ENCODE measurements around the gene GLIS1. TPM values are rescaled to one million over a fixed set of nuclear protein-coding genes. Genes with fewer than 3 reads are reported as not detected.

GLIS1 gene
- total RNA-seq, 1 experiment from 2014 or later: not detected

- no peak overlapping the region for H2AFZ ChIP-seq
- no peak overlapping the region for H3K4me3 ChIP-seq
- intact Hi-C loops (cut with micrococcal nuclease; ENCODE audit: unreplicated experiment): no loop called here
- no peaks in the 10 kb centered on the region for H3K9me3 ChIP-seq (ENCODE audit: insufficient read depth, low read depth)
- peak overlapping the region; percentile 43; the same call in 1 of the 2 replicates for H3K27ac ChIP-seq
- H3K27me3 ChIP-seq (ENCODE audit: insufficient read depth, low read depth): no peaks in the 10 kb centered on the region
- no peak for TF ChIP-seq CTCF (conservative IDR thresholded peaks at IDR 0.05)
- TF ChIP-seq EZH2 (IDR thresholded peaks at IDR 0.05; ENCODE audit: low read depth): no peak
- CTCF ChIA-PET: interaction anchor here (0.6 to 0.8 kb wide), 3 partner anchors 18 to 40 kb away, joined by 3 read pairs; no protein-coding TSS in a partner anchor
- DNase-seq: peak; percentile 78 to 93
- POLR2A ChIA-PET (ENCODE audit: unreplicated experiment): interaction anchor here (0.6 kb wide), 1 partner anchor 1351 kb away, joined by 3 read pairs; no protein-coding TSS in a partner anchor
- no peaks in the 10 kb centered on the region for H3K36me3 ChIP-seq (ENCODE audit: low read depth)
- H3K79me2 ChIP-seq (ENCODE audit: low read depth): no peaks in the 10 kb centered on the region
- H3F3A ChIP-seq (ENCODE audit: insufficient read depth, low read depth): peaks cover 14% of the 10 kb centered on the region; the same call in 1 of the 2 replicates
- no peaks in the 10 kb centered on the region for H3K9me2 ChIP-seq (ENCODE audit: insufficient read depth)
- peaks cover 19% of the 10 kb centered on the region for H3K4me1 ChIP-seq (replicated peaks; ENCODE audit: insufficient read depth)
- peak overlapping the region; percentile 38 for H3K4me2 ChIP-seq
- H4K20me1 ChIP-seq (ENCODE audit: insufficient read depth): no peaks in the 10 kb centered on the region
- no TSS peak for BruUV-seq (replicated peaks)
Measured at GRCh38 chr1:53572065-53572814, 166.7 kb downstream of the GLIS1 start.

GRCh38 chr1:53568540-53568939 lies 170.4 kb downstream of the GLIS1 start:
- no peak overlapping the region for H3K4me3 ChIP-seq
- H3K9me2 ChIP-seq (ENCODE audit: insufficient read depth): no peaks in the 10 kb centered on the region
- no peaks in the 10 kb centered on the region for H4K20me1 ChIP-seq (ENCODE audit: insufficient read depth)
- no peak for DNase-seq
- no peaks in the 10 kb centered on the region for H3K27me3 ChIP-seq (ENCODE audit: insufficient read depth, low read depth)
- no peak overlapping the region for H3K27ac ChIP-seq
- H3K4me2 ChIP-seq: no peak overlapping the region
- H3F3A ChIP-seq (ENCODE audit: insufficient read depth, low read depth): peaks cover 14% of the 10 kb centered on the region; the same call in 1 of the 2 replicates
- POLR2A ChIA-PET (ENCODE audit: unreplicated experiment): no interaction called here
- peaks cover 19% of the 10 kb centered on the region for H3K4me1 ChIP-seq (replicated peaks; ENCODE audit: insufficient read depth)
- TF ChIP-seq CTCF (conservative IDR thresholded peaks at IDR 0.05): no peak
- TF ChIP-seq EZH2 (IDR thresholded peaks at IDR 0.05; ENCODE audit: low read depth): no peak
- H2AFZ ChIP-seq: no peak overlapping the region
- intact Hi-C loops (cut with micrococcal nuclease; ENCODE audit: unreplicated experiment): no loop called here
- H3K36me3 ChIP-seq (ENCODE audit: low read depth): no peaks in the 10 kb centered on the region
- CTCF ChIA-PET: no interaction called here
- BruUV-seq (replicated peaks): no TSS peak
- no peaks in the 10 kb centered on the region for H3K9me3 ChIP-seq (ENCODE audit: insufficient read depth, low read depth)
- H3K79me2 ChIP-seq (ENCODE audit: low read depth): no peaks in the 10 kb centered on the region

- TF ChIP-seq CTCF (conservative IDR thresholded peaks at IDR 0.05) (no peak), EZH2 (IDR thresholded peaks at IDR 0.05; ENCODE audit: low read depth) (no peak)
- POLR2A ChIA-PET (ENCODE audit: unreplicated experiment): no interaction called here
- no peaks in the 10 kb centered on the region for H3K9me3 ChIP-seq (ENCODE audit: insufficient read depth, low read depth)
- DNase-seq: no peak
- H3K27me3 ChIP-seq (ENCODE audit: insufficient read depth, low read depth): no peaks in the 10 kb centered on the region
- H3F3A ChIP-seq (ENCODE audit: insufficient read depth, low read depth): peaks cover 9% of the 10 kb centered on the region; the same call in 1 of the 2 replicates
- CTCF ChIA-PET: no interaction called here
- H3K27ac ChIP-seq: no peak overlapping the region
- no peaks in the 10 kb centered on the region for H4K20me1 ChIP-seq (ENCODE audit: insufficient read depth)
- no peak overlapping the region for H3K4me2 ChIP-seq
- H3K4me3 ChIP-seq: no peak overlapping the region
- BruUV-seq (replicated peaks): no TSS peak
- H3K9me2 ChIP-seq (ENCODE audit: insufficient read depth): no peaks in the 10 kb centered on the region
- H3K36me3 ChIP-seq (ENCODE audit: low read depth): no peaks in the 10 kb centered on the region
- no peak overlapping the region for H2AFZ ChIP-seq
- intact Hi-C loops (cut with micrococcal nuclease; ENCODE audit: unreplicated experiment): no loop called here
- no peaks in the 10 kb centered on the region for H3K79me2 ChIP-seq (ENCODE audit: low read depth)
- H3K4me1 ChIP-seq (replicated peaks; ENCODE audit: insufficient read depth): peaks cover 12% of the 10 kb centered on the region
Measured at GRCh38 chr1:53567851-53568250, 171.1 kb downstream of the GLIS1 start.

Measured in PC-9 (cell line).